ENCODE results near the gene ERBB4.
"Not testable (repeated sequence)": the region's sequence is repeated elsewhere in the genome, so short reads cannot be mapped to it uniquely, and the experiment has no call there.

Gene ERBB4

DNA sequence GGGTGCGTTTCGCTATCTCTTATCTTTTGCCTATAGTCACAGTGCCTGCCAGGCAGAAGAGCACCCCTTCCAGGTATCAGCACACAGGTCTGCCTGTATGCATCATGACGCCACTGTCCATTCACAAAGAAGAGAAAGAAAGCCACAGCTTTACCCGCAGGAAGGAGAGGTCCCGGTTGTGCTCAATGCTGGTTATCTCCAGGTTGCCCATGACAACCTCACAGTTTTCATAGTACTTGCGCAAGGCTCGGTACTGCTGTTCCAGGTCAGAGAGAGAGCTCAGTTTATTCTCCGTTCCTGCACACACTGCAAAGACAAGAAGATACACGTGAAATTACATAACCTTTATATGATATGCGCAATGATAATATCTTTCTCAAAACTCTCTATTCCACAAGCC lies 414.0 kb downstream of the ERBB4 start:
- no peak for DNase-seq

DNA sequence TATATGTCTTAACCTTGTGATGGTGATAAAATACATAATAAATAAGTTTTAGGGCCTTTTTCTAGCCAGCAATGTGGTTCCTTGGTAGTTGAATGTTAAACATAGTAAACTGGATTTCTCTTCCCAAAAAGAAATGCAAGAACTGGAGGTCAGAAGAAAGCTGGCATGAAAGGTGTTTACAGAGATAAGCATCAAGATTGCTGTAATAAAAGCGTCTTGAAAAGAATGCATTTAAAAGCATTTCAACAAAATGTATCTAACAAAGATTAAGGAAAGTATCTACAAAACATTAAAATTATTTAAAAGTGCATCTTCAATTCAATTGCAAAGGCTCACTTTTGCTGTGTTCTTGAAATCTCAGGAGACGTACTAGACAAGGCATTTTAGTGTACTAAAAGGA lies 419.0 kb downstream of the ERBB4 start:
- DNase-seq, result no peak

DNA sequence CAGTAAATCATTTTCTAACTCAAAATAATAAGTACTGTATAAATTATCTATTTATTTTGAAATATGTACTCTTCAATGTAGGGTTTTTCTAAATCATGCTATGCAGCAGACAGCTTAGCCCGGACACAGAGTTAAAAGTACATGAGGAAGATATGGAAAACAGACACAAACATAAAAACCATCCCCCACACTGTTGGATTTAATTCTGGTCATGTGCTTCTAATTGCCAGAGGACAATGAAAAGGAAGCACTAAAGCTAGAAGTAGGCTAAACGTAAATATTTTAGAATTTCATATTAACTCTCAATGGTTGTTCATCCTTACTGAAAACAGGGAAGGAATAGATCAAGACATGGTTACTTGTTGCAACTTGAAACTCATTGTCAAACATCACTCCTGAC lies 420.7 kb downstream of the ERBB4 start:
- no peak for DNase-seq

DNA sequence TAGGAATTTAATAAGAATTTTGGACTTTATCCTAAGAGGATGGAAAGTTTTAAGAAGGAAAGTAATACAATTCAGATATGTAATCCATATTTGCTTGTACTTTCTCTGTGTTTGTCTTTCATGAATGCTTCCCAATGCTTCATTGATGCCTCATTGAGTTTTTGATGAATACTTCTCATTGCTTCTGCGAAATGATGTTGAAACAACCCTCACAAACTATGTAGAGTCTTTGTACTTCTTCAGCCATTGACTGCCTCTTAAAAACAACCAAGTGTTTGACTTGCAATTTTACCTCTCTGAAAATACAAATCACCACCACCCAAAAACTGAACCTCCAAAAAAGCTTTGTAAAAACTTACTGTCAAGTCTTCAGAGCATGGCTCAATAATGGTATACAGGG lies 424.1 kb downstream of the ERBB4 start:
- no peak for DNase-seq

DNA sequence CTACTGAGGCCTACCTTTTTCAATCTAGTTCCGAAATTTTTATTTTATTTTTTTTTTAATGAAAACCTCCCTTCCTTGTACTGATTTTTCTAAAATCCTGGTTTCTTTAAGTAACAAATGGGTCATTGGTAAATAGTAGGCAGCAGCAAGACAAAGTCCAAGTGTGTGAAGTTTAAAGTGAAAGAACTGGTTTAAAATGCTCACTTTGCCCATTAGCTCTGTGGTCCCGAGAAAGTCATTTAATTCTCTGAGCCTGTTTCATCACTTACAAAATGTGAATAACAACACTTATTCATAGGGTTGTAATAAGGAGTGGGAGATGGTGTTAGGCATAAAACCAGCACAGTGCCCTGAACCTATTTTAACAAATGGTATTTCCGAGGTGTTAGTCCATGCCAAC lies 426.2 kb downstream of the ERBB4 start:
- no peak for DNase-seq

DNA sequence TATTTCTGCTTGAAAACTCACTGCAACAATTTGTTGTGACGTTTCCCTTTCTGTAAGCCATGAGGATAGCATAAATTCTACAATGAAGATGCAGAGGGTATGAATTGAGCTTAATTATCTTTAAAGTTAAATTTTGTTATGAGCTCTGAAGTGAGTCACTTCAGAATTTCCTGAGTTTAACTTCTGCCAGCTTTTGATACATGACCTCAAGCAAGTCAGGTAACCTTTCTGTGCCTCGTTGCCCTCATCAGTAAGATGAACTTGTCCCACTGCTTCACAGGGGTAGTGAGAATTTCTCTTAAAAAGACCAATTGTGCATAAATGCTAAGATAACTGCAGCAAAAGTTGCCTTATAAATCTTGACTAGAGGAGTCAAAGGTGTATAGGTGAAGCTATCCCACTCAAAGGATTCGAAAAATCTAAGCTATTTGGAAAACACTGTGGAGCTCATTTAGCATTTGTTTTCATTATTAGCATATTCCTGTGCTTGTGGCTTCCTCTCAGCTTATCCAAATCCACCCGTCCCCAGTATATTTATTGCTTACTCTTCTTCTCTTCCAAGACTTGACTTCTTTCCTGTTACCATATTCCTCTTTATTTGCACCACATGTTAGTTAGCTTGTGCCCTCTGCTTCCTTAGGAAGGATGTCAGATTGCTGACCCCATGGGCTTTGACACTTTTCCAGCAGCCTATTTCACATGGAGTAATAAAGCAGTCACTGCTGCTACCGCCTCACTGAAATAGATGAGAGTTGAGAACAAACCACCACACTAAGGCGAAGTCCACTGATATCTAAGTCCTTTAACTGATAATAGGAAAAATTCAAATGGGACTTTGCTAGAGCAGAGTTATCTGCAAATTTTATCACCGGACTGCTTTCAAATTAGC lies 428.6 kb downstream of the ERBB4 start:
- DNase-seq, result no peak

DNA sequence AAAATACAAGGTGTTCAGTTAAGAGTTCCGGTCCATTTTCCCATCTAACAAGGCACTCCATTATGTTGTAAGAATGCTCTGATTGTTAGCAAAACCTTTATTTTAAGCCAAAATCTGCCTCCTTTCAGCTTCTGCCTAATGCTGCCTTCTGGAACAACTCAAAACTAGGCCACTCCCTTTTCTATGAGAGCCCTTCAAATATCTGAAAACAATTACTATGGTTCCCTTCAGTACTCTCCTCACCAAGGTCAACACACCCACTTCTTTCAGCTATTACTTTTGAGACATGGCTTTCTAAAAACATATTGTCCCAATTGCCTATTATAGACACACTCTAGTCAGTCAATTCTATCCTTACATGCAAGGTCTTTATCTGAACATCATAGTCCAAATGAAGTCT lies 429.4 kb downstream of the ERBB4 start:
- DNase-seq, result no peak

DNA sequence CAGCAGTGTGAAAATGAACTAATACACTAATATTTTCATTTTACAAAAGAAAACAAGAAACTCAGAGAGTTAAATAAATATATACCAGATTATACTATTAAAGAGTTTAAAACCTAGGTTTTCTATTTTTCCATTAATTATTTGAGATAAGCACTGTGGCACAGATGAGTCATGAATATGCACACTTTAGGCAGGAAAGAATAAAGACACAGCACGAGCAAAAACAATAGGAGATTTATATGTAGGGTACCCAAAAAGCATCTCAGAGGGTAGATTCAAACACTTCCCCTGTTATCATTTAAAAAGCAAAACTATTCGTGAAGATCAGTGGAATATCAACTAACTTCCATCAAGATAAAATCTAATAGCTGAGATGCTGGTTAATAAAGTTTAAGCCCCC lies 430.6 kb downstream of the ERBB4 start:
- no peak for DNase-seq

DNA sequence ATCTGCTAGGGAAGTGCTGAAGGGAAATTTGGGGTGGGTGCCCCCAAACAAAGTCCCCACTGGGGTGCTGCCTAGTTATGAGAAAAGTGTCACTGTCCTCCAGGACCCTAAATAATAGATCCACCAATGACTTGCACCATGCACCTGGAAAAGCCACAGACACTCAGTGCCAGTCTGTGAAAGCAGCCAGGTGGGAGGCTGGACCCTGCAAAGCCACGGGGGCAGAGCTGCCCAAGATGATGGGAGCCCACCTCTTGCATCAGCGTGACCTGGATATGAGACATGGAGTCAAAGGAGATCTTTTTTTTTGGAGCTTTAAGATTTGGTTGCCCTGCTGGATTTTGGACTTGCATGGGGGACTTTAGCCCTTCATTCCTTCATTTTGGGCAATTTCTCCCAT lies 431.6 kb downstream of the ERBB4 start:
- DNase-seq, result no peak

DNA sequence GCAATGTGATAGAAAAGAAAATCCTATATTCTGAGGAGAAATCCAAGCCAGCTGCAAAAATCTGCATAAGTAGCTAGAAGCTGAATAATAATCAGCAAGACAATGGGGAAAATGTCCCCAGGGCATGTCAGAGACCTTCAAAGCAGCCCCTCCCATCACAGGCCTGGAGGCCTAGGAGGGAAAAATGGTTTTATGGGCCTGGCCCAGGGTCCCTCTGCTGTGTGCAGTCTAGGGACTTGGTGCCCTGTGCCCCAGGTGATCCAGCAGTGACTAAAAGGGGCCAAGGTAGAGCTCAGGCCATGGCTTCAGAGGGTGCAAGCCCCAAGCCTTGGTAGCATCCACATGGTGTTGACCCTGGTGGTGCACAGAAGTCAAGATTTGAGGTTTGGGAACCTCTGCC lies 432.1 kb downstream of the ERBB4 start:
- not testable (repeated sequence) for DNase-seq

DNA sequence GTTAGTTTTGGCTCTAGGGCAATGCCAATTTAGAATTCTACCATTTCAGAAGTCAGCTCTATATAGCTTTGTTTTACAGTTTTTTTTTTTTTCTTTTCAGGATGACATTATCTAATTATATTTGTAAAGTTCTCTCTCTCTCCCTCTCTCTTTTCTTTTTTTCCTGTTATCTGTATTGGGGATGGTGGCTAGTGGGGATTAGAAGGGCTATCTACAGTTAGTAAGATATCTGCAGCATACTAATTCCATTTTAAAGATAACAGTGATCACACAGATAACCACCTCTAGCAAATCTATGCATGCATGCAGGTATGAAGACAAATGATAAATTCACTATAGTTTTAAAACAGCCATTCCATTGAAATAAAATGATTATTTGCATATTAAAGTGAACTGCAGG lies 438.9 kb downstream of the ERBB4 start:
- DNase-seq, result no peak

DNA sequence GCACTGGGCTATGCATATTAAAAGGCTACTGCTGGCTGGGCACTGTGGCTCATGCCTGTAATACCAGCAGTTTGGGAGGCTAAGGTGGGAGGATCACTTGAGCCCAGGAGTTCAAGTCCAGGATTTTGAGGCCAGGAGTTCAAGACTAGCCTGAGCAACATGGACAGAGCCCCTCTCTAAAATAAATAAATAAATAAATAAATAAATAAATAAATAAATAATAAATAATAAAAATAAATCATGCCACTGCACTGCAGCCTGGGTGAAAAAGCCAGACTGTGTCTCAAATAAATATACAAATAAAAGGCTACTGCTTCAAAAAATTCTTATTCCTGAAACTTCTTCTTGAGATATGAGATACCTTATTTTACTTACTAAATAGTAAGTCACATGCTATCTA lies 439.6 kb downstream of the ERBB4 start:
- no peak for DNase-seq

DNA sequence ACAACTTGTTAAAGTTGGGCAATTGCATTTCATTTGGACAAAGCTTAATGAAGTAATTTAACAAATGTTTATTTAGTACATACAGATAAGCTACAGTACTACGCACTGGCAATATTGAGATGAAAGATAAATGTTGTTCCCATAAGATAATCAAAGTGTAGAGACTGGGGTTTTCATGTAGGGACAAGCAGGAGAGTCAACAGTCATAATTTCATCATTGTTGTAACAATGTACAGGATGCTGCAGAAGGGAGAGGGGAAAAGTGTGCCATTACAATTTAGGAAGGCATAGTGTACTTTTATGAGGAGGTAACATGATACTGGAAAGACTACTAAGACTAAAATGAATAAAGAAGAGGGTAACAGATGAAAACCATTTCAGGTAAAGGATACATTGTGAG lies 441.6 kb downstream of the ERBB4 start:
- DNase-seq, result no peak

DNA sequence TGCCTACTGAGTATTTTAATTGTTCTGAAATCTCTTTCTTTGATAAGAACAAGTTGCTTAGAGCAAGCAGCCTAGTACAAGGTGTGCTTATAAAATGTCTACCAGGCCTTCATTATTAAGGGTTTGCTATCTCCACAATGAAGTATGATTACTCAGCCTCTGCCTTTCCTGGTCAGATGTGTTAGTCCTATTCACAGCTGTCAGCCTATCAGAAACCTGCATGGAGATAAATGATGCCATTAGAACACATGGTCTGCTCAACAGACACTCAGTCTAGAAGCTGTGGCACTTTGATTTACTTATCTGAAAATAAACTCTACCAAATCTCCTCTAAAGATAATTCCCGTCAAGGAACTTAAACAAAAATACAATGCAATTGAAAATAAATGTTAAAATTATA lies 448.7 kb downstream of the ERBB4 start:
- no peak for DNase-seq

DNA sequence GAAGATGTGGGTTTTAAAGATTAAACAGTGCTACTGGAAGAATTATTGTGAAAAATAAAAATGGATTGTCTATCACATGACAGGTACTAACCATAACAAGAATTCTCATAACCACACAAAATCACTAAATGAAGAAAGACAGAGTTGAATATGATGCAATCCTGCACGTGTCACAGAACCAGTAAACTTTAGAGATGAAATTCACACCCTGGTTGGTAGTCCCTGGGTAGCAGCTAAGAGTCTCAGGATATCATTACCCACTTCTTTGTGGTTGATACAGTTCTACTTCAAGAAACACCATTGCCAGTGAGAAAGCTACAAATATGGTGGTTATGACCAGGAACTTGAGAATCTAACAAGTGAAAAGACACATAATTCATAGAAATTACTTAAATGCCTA lies 450.2 kb downstream of the ERBB4 start:
- DNase-seq, result no peak

DNA sequence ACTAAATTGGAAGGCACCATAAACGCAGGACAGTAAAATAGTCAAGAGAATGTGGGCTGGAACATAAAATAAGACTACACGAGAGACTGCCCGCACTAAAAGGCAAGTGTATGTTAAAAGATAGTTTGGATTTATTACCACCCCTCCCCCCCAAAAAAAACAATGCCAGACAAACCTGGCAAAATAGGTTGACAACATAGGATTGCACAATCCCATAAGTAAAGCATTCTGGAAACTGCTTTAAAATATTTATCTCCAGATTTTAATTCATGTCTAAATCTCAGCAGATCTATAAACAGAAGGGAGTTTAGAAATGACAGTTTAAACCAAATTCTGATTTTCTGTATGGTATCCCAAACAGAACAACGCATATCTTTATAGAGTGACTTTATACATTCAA lies 455.1 kb downstream of the ERBB4 start:
- no peak for DNase-seq

DNA sequence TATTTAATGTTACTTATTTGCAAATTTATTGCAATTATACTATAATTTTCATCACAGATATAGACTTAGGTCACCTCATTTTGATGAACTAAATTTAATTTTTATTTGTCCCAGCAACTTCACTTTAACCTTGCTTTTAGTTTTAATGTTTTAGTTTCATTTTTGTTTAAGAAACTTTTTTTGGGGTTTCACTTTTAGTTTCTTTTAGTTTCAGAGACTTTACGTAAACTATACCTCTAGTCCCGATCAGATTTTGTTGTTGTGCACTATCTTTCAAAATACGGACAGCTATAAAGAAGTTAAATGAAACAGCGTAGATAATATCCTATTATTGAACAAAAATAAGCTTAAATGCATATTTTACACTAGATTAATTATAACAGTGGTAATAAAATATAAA lies 460.5 kb downstream of the ERBB4 start:
- DNase-seq, result no peak

DNA sequence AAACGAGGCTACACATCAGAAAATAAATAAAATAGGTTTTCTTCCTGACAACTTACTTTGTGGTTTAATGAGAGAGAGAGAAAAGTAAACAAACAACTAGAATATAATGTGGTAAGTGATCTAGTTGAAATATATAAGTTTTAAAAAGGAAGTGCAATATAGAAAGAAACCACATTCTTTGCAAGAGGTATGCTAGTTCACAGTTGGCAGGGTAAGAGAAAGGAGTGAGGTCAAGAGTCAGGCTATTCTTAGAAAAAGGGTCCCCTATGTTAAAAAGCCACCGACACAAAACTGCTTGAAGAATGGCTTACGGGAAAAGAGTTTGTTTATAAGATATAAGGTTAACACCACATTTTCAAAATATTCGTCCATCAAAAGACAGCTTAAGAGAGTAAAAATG lies 462.1 kb downstream of the ERBB4 start:
- no peak for DNase-seq

DNA sequence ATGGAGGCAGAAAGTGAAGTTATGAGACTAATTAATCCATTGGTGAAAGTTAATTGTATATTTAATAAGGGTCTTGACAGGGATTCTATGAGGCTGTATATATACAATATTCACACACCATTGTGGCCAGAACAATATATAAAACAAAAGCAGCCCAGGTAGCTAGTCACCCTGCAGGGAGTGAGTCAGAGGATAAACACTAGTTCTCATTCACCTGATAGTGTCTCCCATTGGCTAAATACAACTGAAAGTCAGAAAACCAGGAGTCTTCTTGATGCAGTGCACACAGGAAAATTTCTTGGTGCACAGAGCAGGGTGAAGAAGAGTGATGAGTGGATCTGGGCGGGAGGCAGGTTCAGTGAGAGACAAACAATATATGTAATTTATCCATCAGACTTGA lies 465.2 kb downstream of the ERBB4 start:
- DNase-seq, result no peak

DNA sequence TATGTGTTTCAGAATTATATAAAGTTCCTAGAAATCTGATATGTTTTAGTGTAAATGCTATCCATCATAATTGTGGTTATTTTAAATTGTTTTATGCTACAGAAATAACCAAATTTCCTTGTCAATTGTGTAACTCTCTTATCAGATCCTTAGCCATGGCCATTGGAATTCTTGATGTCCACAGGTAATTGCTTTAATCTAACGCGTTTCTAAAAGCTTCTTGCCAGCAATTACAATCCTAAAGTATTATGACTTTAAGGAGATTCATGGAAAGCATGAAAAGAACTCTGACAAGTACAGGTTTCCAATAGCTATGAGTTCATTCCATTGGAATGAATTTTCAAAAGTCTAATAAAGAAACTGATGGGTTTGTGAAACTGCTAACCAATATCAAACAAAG lies 472.1 kb downstream of the ERBB4 start:
- no peak for DNase-seq

DNA sequence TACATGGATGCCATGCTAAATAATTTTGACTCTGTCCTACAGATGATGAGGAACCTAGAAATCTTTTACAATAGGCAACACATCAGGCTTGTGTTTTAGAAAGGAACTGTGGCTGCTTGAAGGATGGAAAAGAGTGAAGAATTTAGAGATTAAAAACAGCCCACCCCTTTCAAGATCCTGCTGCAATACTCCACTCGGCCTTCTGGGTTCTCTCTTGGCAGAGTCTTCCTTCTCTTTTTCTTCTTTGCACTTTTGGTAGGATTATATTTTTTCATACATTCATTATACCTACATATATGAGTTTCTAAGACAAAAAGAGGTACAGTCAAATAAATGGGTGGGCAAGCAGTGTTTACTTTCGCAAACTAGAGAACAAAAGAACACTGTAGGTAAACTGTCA lies 474.3 kb downstream of the ERBB4 start:
- no peak for DNase-seq

DNA sequence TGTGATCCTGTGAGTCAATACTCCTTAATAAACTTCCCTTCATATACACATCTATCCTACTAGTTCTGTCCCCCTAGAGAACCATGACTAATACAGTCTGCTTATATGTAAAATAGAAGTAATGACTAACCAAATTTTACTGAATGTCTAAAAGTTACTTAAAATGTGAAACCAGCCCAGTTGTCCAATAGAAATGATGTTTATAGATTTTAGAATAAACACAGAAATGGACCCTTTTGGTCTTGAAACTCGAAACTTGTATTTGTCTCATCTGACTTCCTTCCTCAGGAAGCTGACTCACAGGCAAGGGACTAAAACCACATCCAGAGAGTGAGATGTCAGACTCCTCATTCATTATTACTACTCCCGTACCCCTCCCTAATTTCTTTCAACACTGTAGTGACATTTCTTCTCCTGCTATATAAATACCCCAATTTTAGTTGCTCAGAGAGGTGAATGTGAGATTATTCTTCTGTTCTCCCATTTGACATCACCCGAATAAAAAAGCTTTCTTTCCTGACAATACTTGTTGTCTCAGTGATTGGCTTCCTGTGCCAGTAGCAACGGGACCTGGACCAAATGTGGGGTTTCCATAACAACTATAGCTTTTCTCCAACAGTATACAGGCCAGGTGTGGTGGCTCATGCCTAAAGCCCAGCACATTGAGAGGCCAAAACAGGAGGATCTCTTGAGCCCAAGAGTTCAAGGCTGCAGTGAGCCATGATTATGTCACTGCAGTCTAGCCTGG lies 486.0 kb downstream of the ERBB4 start:
- DNase-seq, result no peak

DNA sequence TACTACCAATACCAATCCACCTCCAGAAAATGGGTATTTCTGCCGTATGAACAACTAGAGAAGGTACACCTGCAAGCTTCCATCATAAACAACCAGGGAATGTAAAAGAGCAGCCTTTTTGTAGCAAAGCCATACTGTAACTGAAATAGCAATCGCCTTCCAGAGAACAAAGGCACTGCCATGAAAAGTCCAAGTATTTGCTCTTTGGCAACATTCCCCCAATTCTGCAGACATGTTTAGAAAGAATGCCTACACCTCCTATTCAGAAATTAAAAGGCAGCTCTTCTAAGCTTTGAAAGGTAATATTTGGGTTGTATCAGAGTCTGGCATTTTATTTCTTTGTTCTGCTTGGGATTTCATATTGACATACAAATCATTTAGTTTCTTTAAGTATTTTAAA lies 487.7 kb downstream of the ERBB4 start:
- no peak for DNase-seq

DNA sequence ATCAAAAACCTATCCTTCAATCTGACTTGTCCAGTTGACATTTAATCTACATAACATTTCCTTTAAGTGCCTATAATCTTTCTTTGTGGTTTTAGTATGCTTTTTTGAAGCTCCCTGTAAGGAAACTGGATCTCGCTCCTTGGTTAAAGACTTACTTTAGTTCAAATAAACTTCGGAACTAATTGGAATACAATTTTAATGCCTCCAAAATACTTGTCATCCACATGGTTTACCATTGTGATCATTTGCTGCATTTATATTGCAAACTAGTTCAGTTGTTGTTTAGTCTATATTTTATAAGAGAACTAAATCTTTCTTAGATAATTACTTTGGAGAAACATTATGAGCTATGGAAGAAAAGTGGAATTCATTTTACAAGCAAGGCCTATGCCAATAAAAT lies 496.0 kb downstream of the ERBB4 start:
- no peak for DNase-seq

DNA sequence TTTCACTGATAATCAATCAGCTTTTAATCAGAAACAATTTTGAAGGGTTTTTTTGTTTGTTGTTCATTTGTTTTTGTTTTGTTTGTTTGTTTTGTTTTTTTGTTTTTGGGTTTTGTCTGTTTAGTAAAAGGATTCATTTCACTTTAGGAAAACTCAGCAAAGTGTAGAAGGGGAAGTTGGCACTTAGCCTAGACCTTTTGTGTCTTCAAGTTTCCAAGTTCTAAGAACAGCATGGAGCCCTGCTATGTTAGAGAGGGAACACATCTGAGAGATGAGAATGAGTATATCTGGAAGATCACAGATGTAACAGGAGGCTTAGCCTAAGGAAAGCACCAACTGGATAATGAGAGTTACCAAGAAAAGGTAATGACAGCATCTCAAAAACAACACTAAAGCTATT lies 501.5 kb downstream of the ERBB4 start:
- DNase-seq, result no peak
